Activated CD4-positive, CD25-positive, alpha-beta regulatory T cell treated with anti-CD3 and anti-CD28 coated beads, Interleukin-2, amount 50 U/mL, for 72 hours (primary cell): Measurements from ENCODE around the gene SLC25A26.
"Not testable (repeated sequence)": the region's sequence is repeated elsewhere in the genome, so short reads cannot be mapped to it uniquely, and the experiment has no call there.

Source experiments
- DNase-seq: peaks from one replicate; pipeline ENCODE4 v3.0.0; 2021

The SLC25A26 gene, protein sequence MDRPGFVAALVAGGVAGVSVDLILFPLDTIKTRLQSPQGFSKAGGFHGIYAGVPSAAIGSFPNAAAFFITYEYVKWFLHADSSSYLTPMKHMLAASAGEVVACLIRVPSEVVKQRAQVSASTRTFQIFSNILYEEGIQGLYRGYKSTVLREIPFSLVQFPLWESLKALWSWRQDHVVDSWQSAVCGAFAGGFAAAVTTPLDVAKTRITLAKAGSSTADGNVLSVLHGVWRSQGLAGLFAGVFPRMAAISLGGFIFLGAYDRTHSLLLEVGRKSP

GRCh38 chr3:66220602-66221377, at the start of gene SLC25A26:
SLC25A26 (plus strand) TSS chr3:66221001; CDS start chr3:66221095, 94 bp downstream.
- DNase-seq = peak; percentile 96

DNA sequence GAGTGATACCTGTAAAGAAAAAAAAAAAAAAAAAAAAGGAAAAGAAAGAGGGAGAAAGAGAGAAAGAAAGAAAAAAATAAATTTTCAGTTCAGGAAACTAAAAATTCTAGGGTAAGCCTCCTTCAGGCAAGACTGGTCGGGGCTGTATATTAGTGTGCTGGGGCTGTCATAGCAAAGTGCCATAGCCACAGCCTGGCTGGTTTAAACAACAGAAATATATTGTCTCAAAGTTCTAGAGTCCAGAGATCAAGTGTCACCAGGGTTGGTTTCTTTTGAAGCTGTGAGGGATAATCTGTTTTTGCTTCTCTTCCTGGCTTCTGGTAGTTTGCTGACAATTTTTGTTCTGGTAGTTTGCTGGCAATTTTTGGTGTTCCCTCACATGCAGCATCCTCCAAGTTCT, 48.4 kb upstream of the SLC25A26 start:
- no peak for DNase-seq

GRCh38 chr3:66177026-66177425, 43.8 kb upstream of the SLC25A26 start:
- no peak for DNase-seq

- no peak for DNase-seq
Observed at GRCh38 chr3:66178206-66178605, 42.6 kb upstream of the SLC25A26 start.

DNA sequence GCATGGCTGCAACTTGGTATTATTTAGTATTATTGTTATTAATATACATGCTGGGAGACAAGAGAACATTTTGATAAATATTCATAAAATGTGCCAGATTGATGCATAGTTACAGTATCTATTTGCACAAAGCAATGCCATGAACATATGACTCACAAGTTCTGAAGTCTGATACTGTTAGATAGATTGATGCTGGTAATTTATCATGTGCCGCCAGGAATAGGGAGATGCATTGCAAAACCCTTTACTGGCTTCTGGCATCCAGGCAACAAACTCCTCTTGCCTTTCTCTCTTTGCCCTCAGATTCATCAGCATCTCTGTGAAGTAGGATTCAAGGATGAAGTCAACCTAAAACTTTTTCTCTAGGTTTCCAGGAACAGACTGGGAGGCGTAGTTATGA, 41.0 kb upstream of the SLC25A26 start:
- no peak for DNase-seq

GRCh38 chr3:66181764-66182163, 39.0 kb upstream of the SLC25A26 start:
- DNase-seq = no peak

GRCh38 chr3:66182246-66182645, 38.6 kb upstream of the SLC25A26 start:
- DNase-seq = no peak

GRCh38 chr3:66186545-66186944, 34.3 kb upstream of the SLC25A26 start:
- no peak for DNase-seq

GRCh38 chr3:66195347-66195783, 25.4 kb upstream of the SLC25A26 start:
- no peak for DNase-seq

- DNase-seq = no peak
Observed at GRCh38 chr3:66196633-66197032, 24.2 kb upstream of the SLC25A26 start.

DNA sequence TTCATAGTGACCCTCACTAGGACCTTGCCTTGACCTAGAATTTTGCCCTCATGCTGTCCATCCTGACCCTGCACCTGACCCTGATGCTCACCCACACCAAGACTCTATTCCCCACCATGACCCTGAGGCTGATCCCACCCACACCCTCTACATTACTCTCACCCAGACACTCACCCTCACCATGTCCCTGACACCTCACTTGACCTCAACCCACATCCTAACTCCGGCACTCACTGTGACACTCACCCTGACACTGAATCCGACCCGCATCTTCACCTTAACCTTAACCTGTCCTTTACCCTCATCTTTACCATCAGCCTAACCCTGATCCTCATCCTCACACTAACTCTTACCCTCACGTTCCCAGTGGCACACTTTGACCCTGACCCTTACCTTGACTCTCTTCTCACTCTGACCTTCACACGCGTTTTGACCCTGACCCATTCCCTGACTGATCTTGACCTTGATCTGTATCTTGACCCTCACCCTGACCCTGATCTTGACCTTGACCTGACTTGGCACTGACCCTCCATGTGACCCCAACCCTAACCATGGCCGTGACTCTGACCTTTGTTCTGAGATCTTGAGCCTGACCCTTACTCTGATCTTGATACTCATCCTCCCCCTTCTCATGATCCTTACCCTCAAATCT, 22.2 kb upstream of the SLC25A26 start:
- no peak for DNase-seq

GRCh38 chr3:66199089-66199473, 21.7 kb upstream of the SLC25A26 start:
- DNase-seq = no peak

DNA sequence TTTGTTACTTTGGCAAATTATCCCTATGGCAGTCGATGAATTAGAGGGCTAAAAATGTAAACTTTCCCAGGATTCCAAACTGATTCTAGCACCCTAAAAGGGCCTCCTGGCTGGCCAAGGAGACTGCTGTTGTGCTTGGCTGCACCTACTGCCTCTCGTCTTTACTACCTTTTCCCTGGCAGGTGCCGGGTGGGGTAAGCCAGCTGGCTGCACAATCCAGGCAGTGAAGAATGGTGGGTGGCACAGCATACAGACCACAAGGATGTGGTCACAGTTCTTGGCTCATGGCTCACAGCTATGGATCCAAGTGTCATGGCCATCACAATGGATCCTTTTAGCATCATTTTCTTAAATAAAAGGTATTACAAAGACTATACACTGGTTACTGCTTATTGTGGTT, 20.7 kb upstream of the SLC25A26 start:
- no peak for DNase-seq

DNA sequence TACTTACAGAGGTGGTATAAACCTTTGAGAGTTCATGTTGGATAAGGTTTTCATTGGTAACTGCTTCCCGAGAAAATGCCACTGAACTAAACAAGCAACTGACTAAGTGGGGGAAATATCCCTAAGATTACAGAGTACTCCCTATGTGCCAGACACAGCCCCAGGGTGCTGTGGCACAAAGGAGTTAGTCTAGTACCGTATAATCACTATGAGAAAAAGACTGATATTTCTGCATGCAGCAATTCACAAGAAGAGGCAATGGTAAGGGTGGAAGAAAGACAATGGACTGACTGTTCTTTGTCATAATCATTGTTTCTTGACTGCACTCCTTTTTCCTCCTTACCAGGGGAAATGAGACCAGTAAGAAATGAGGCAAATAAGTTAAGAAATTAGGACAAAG, 20.0 kb upstream of the SLC25A26 start:
- no peak for DNase-seq

- DNase-seq = no peak
Observed at GRCh38 chr3:66203275-66203674, 17.5 kb upstream of the SLC25A26 start.

- DNase-seq = no peak
Observed at GRCh38 chr3:66206806-66207205, 14.0 kb upstream of the SLC25A26 start.

DNA sequence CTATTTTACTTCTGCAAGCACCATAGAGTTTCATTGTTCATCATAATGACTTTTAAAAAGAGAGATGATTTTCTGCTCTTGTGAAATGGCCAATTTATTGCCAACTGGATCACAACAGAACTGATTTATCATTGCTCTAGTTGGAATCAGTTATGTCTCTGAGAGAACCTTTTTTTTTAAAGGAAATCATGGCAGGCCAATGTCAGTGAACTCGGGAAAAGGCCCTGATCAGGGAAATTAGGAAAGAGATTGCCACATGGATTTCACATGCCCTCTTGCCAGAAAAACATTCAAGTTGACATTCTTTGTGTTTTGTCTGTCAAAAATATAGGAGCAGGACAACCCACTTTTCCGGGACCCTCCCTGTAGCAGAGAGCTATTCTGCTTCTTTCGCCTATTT, 12.6 kb upstream of the SLC25A26 start:
- DNase-seq = no peak

GRCh38 chr3:66210687-66211295, 10.0 kb upstream of the SLC25A26 start:
- no peak for DNase-seq

DNA sequence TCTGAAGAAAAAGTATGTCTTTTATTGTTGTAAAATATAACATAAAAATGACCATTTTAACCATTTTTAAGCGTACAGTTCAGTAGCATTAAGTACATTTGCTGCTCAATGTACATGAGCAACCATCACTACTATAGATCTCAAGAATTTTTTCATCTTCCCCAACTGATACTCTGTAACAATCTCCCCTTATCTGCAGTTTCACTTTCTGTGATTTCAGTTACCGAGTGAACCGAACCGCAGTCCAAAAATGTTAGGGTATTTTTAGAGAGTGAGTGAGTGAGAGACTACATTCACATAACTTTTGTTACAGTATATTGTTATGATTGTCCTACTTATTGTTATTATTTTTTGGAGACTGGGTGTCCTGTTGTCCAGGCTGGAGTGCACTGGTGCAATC, 9.0 kb upstream of the SLC25A26 start:
- DNase-seq = no peak

DNA sequence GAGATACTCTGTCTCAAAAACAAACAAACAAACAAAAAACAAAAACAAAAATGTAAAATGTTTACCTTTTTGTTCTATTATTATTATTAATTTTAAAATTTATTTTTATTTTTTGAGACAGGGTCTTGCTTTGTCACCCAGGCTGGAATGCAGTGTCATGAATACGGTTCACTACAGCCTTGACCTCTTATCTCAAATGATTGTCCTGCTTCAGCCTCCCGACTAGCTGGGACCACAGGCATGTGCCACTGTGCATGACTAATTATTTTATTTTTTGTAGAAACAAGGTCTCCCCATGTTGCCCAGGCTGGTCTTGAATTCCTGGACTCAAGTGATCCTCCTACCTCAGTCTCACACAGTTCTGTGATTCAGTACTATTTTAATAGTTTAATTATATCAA, 5.7 kb upstream of the SLC25A26 start:
- no peak for DNase-seq

- no peak for DNase-seq
Observed at GRCh38 chr3:66220066-66220465, 735 bp upstream of the SLC25A26 start.

DNA sequence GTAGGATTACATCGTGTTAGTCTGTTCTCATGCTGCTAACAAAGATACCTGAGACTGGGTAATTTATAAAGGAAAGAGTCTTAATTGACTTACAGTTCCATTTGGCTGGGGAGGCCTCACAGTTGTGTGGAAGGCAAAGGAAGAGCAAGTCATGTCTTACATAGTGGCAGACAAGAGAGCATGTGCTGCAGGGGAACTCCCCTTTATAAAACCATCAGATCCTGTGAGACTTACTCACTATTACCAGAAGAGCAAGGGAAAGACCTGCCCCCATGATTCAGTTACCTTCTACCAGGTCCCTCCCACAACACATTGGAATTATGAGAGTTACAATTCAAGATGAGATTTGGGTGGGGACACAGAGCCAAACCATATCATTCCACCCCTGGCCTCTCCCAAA, 3.4 kb downstream of the SLC25A26 start:
- DNase-seq = no peak

GRCh38 chr3:66226093-66226492, 5.3 kb downstream of the SLC25A26 start:
- DNase-seq = not testable (repeated sequence)

DNA sequence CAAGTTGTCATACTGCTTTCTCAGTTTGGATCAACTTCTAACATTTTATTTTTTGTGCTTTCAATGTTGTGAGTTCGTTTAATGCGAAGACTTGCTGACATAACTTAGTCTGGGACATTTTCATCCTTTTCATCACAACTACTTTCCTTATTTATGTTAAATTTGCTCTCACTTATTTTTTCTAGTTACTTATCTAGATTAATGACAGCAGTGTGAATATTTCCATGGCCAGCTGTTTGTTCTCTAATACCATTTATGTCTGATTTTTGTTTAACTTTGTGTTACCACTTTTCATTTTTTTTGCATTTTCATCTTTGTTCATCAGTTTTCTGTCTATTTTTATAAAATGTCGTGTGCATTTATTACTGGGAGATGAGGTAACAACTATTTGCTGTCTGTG, 6.2 kb downstream of the SLC25A26 start:
- no peak for DNase-seq
